Measurements from ENCODE around the gene PLCH2.

PLCH2 gene

DNA sequence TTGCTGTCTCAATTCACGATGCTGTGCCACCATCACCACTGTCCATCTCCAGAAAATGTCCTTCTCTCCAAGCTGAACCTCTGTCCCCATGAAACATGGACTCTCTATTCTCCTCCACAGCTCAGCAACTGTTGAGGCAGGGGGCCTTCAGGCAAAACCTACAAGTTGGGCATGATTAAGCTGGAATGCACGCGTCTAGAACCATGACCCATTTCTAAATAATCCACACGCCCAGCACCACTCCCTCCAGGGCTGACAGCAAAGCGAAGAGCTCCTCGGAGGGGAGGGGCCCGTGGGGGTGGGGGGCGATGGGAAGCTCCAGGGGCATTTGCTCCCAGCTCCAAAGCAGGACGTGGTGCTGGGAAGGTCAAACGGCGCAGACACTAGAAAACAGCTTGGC lies 57.3 kb downstream of the PLCH2 start:
- no peak for DNase-seq

DNA sequence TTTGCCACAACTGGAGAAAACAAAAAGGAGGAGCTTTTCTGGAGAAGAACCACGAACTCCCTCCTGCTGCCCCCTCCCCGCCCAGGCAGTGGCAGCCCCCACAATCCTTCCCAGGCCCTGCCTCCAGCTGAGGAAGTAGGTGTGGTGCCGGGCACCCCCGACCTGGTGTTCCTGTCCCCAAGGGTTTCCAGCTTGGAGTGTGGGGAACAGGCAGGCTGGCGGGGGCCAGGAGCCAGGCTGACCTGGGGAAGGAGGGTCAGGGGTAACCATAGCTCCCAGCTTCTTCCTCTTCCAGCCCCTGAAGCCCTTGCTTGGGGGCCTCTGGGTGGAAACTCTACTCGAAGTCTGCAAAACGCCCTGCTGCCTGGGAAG lies 58.2 kb downstream of the PLCH2 start:
- DNase-seq, result no peak

DNA sequence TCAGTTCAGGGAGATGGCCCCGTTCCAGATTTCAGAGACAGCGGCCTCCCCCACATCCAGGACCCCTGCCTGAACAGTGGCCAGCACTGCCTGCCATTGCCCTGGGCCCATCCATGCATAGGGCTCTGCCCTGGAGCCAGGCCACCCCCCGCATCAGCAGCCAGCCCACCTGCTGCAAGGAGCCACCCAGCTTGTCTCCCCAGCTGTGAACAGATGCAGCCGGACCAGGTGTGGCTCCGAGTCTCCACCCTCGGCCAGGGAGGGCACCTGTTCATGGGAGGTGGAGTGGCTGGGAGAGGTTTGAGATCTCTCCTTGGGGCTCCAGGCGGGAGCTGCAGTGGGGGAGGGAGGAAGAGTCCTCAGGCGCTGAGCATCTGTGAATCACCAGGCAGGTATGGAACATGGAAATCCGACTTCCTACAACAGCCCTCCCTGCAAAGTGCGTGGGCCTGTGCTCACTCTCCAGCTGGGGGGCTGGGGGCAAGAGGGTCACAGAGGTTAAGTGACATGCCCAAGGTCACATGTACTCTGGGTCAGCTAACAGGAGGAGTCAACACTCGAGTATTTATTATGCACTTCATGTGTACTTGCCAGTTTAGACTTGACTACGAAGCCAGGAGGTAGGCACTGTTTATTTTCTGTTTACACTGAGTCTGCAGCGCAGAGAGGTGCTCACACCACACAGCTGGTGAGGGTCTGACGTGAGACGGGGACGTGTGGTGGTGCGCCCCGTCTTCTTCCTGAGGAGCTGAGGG lies 58.8 kb downstream of the PLCH2 start:
- DNase-seq, result peak in 1 of 2 experiments; percentile 31

DNA sequence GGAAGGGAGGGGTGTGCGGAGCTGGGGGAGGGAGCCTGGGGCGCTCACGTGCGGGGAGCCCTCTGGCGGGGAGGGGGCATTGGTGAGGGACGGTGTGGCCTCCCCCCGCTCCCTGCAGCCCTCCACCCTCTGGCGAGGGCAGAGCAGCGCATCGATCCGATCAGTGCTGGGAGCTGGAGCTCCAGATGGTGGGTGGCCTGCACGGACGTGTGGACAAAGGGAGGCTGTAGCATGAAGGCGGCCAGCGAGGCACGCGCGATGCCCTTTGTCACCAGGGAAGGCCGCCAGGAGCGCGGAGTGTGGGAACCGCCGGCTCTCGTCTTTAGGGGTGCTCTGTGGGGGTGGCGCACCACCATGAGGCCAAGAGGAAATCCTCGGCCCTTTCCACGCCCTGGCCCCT lies 59.4 kb downstream of the PLCH2 start:
- no peak for DNase-seq

DNA sequence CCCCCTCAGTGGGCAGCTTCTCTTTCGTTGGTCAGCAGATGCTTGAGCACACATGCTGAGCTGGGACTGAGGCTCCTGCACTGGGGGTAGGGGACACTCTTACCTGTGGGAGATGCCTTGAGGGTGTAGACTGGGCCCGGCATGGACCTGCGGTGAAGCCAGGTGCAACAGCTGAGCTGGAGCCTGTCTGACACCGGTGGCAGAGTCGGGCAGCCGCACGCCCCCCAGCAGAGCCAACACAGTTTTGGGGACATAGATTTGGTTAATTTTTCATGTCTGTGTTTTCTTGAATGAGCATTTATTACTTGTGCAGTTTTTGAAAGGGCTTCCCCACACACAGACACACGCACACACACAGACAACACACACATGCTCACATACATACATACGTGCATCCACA lies 59.9 kb downstream of the PLCH2 start:
- DNase-seq, result no peak

DNA sequence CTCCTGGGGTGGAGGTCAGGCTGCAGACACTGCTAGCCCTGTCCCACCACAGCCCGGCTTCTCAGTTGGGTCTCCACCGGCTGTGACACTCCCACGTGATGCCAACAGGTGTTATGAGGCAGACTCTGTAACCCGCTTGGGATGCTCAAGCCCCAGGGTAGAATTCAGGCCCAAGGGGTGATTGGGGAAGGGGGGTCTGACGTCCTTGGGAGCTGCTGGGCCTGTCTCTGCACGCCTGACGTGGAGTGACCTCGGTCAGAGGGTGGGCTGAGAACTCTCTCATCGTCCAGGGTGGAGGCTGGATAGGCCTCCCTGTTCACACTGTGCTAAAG lies 61.7 kb downstream of the PLCH2 start:
- no peak for DNase-seq

DNA sequence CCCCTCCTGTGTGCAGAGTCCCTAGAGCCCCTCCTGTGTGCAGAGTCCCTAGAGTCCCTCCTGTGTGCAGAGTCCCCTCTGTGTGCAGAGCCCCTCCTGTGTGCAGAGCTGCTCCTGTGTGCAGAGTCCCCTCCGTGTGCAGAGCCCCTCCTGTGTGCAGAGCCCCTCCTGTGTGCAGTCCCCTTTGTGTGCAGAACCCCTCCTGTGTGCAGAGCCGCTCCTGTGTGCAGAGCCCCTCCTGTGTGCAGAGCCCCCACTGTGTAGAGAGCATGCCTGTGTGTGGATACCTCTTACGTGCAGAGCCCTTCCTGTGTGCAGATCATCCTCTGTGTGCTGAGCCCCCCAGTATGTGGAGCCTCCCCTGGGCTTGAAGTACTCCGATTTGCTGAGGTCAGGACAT lies 62.3 kb downstream of the PLCH2 start:
- no peak for DNase-seq

DNA sequence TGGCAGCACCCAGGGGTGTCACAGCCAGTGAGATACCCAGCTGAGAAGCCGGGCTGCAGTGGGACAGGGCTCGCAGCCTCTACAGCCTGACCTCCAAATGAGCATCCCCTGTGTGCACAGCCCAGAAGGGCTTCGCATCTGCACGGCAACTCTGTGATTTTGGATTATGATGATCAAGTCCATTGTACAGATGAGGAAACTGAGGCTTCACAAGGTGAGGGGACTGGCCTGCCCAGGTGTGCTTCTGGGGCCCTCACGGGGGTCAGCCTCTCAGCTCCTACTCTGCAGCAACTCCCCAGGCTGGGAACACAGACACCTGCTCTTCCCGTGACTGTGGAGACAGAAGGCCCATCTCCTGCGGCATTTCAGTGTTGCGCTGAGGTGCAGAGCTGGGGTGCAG lies 62.8 kb downstream of the PLCH2 start:
- DNase-seq, result no peak

DNA sequence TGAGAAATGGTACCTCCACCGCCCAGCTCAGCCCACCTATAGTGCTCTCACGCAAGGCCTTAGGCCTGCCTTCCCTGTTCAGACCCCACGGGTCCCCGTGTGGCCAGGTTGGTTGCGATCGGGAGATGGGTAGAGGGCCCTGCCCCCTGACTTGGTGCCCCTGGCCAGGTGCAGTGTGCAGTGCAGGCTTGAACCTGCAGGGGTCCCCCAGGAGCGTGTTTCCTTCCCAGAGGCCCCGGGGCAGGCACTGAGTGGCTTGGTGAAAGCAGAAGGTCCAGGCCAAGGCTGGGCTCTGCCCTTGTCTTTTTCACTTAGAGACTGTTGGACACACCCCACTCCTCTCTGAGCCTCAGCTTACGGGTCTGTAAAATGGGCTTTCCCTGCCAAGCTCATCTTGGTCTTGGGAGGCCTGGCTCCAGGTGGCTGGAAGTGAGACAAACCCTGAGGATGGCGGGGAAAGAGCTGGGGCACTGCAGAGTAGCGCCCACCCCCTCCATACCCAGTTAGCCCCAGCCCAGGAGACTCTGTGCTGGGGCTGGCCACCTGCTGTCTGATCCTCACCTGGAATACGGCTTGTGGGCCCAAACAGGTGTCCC lies 63.3 kb downstream of the PLCH2 start:
- DNase-seq, result peak in 1 of 2 experiments; percentile 31

DNA sequence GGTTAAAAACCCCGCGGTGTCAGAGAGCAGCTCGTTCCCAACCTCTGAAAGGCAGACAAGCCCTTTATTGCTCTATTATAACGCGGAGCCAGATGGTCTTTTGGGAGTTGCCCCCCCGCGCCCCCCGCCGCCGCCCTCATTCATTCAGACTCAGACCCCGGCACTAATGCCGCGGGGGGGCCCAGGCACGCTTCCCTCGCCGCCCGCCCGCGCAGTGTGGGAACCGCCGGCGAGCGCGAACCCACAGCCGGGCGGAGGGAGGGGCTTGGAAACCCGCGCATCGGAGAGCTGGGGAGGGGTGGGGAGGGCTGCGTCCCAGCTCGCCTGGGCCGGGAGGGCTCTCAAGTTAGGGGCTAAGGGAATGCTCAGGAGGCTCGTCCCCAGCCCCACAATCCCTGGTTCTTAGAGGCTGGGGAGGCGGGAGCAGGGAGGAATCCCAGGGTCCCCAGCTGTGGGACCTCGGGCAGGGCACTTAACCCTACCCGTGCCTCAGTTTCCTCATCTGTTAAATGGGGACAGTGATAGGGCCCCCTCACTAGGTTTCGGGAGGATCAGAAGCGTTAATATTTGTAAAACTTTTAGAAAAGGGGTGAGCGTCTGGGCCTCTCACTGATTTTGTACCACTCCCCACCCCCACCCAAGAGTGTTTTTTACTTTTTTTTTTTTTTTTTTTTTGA lies 64.9 kb downstream of the PLCH2 start:
- peak in 1 of 2 experiments; percentile 52 for DNase-seq

DNA sequence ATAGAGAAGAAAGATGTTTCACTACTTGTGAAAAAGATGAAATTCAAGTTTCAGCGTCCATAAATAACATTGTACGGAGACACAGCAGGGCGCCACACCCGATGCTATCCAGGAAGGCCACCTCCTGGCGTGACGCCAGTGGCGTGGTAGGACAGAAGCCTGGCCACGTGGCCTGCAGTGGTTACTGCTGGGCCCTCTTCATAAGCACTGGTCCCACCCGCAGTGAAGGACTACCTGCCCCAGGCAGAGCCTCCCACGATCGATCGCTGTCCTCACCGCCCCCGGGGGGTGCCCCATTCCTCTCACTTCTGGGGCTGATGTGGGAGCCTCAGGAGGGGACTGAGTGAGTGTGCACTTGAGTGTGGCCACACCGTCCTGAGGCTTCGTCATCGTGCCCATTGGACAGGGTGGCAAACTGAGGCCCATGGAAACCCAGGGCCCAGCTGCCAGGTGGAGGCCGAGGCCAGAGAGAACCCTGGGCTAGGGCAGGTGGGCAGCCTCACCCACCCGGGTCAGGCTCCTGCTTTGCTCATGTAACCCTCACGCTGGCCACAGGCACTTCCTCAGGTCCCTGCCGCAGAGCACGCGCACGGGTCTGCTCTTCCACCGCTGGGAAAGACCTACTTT lies 65.6 kb downstream of the PLCH2 start:
- DNase-seq, result no peak

DNA sequence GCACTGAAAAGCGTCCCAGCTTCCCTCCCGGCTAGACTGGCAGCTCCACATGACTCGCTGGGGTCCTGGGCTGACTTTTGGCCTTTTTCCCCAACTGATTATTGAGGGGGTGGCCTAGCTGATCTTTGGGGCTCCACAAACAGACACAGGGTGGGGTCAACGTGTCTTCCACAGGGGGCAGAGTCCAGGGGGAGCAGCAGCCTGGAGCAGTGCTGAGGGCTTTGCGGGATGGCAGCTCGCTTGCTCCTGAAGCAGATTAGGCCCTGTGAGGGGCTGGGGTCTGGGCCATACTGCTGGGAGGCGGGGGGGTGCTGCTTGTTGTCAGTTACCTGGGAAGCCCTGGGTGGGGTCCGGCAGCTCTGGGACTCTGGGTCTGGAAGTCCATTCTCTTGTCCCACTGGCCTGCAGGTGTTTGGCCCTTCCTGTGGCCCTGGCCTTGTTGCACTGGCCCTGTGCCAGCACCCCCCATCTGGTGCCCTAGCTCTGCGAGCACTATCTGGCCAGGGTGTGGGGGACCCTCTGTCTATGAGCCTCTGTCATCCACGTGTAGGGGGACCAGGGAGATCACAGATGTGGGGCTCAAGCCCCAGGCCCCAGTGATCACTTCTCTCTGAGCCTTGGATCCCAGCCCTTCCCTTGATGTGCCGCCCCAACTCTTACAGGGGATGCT lies 66.3 kb downstream of the PLCH2 start:
- DNase-seq, result no peak

DNA sequence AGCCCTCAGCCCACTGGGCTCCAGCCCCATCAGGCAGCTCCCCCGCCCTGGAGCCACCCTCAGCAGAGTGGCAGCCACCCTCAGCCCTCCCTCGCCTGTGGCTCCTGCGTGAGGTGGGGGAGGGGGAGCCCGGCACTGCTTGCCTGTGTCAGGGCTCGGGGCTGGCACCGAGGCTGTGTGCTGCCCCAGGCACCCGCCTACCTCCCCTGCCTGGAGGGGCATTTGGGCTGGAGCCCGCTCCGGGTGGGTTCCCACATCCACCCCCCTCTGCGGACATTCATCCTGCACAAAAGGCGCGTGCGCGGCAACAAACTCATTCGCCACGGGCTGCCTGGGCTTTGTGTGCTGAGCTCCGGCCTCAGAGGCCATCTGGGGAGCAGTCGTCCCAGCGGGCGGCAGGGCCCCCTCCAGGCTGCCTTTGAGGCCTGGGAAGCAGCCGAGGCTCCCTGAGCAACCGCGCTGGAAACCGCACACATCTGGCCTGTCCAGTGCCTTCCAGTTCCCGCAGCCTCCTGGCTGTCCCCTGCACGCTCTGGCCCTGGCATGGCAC lies 67.5 kb downstream of the PLCH2 start:
- peak in 1 of 2 experiments; percentile 75 for DNase-seq

DNA sequence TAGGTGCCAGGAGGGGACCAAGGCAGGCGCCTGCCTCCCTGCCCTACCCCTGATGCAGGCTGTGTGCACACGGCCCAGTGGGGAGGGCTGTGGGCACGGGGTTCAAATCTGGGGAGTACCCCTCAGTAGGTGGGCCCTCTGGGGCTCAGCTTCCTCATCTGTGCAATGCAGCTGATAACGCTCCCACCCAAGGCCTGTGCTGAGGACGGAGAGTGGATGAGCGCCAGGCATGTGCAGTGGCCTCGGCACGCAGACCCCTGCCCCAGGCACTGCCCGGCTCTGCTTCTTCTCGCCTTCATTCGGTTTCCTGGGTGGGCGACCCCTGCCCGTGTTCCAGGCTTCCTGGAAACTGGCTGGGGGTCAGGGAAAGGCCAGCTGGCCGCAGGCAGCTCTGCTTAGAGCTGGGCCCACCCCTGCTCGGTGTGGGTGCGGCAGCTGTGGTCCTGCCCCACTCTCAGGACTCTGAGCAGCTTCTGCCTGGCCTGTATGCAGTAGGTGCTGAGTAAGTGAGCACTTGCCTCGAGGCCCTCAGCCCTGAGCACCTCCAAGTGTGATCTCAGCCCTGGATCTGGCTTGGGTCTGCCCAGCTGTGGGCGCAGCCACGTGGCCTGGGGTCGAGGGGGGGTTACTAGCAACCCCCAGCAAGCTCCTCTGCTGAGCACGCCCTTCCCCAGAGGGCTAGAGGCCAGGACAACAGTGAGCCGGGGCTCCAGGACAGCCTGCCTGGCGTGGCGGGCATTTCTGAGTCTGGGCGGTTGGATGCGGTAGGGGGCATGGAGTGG lies 68.2 kb downstream of the PLCH2 start:
- DNase-seq, result no peak

DNA sequence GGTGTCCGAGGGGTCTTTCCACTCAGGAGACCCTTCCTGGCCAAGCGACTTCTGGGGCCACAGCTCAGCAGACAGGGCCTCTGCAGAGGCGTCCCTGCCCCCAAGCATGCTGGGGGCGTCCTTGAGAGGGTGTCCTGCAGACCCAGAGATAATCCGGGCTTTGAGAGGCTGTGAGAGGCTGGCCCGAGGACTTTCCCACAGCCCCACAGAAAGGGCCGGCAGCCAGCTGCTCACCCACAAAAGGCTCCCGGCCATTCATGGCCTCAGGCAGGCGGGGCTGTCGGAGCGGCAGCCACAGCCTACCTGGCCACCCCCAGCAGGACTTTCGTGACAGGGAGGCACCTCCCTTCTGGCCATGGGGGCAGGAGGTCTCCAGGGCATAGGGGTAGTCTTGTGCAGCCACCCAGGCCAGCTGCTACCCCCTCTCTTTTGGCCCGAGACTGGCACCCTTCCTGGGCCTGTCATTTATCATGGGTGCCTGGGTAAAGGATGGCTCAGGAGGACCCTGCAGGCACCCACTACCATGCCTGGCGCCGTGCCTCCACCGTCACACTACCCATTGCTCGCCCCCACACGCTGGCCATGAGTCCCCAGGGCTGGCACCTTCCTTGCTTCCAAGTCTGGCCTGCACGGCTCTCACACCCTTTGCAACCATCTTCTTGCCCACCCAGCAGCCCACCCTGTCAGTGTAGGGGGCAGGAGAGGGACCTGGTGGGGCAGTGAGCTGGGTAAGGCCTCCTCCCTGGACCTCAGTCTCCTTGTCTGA lies 69.0 kb downstream of the PLCH2 start:
- no peak for DNase-seq

DNA sequence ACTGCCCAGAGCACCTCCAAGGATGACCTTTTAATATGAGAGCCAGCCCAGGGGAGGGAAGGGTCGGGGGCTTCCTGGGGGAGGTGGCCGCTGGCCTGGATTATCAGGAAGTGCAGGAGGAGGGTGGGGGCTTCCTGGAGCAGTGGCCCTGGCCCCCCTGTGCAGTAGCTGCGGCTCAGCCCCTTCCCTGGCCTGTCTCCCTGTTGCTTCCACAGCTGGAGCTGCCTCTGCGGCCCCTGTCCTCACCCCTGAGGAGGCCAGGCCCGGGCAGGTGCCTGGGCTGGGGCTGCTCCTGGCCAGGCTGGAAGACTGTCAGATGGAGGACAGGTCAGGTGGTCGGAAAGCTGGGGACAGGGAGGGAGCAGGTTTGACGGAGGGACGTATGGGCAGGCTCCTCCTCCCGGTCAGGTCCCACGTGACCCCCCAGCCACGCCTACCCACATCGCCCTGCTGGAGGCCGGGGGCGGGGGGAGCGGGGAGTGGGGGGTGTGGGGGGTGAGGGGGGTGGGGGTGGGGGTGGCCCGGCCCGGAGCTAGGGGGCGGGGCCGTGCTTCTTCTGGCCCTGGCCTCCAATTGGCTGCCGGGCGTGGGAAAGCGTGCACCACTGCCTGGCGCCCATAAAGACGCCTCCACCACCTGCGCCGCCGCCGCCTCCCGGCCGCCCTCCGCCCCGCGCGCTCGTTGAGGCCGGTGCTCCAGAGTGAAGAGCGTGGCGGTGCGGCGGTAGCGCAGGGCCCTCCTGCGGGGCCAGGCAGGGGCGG lies 69.8 kb downstream of the PLCH2 start:
- peak; percentile 74 to 93 for DNase-seq

DNA sequence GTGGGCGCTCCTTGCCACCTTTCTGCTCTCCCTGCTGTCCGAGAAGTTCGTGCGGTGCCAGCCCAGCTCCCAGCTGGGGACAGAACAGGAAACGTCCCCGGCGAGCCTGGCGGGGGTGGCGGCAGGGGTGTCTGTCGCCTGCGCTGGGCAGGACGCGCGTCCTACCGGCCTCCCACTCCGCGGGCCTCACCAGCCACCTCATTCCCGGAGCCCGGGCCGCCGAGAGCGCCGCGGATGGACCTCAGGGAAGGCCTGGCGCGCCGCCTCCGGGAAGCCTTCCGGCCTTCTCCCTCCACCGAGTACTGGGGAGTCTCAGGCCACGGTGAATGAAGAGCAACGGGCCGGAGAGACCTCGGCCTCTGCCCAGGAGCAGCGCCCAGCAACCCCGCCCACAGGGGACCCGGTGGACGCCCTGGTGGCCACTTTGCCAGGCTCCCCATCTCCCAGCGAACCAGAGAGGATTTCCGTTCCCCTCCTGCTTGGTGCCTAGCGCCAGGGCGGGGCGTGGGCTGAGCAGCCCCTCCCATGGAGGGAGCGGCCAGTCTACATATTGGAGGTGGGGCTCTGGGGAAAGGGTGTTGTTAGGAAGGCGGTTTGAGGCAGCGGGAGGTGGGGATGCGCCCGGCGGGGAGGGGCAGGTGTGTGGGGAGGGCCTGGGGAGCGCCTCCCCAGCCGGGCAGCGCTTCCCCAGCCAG lies 70.6 kb downstream of the PLCH2 start:
- DNase-seq, result peak; percentile 67 to 86

DNA sequence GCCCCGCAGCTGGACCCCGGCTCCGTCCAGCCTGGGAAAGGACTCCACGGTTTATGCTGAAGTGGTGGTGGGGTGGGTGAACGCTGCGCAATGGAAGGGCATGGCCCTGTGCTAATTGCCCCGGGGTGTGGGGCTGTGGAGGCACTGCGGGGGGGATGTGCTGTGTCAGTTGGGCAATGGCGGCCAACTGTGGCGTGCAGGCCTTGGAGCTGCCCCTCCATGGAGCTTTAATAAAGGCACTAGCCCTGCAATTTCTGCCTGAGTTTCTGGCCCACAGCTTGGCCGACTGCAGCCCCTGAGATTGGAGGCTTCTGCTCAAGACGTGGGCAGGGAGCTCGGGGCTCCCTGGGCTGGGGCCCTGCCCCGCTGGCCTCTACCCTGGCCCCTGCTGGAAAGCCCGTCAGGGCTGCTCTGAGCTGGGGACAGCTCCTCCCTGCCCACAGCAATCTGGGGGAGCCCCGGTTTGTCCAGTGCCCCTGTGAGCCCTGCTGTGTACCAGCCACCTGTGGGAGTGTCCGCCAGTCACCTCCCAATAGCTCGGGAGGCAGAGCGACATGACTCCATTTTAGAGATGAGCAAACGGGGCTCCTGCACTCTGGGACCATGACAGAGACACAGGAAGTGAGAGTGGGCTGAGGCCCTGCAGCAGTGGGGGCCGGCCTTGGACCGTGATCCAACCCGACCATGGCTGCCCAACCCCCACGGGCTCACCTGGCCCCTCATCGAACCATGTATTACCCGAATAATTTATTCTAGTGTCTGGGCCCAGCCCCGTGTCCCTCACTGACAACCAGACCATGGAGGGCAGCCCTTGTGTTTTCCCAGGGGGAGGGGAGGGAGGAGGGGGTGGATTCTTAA lies 71.3 kb downstream of the PLCH2 start:
- peak in 1 of 2 experiments; percentile 36 for DNase-seq

DNA sequence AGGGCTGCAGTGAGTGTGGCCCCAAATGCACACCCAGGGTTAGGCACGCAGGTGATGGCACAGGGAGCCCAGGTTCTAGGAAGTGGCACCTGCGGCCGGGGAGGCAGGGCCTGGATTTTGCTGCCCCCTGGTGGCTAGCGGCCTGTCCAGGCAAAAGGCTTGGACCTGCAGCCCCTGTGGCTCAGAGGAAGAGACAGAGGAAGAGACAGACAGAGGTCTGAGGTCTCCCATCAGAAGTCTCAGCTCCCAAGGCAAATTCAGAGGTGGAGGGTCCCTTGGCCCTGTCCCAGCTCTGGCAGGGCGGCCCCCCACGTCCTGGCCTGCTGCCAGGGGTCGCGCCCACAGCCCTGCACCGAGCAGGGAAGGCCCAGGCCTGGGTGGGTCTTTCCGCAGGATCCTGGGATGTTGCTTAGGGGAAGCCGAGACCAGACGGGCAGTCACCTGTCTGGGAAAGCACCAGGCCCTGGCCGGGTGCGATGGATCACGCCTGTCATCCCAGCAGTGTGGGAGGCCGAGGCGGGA lies 72.0 kb downstream of the PLCH2 start:
- DNase-seq, result peak; percentile 58 to 88

Data from NCI-H526 (cell line).